HG03575 (cell line): ENCODE results near the gene GTSF1L.

Experiments
- ATAC-seq: cut with Tn5 transposase; IDR thresholded peaks from one replicate; pipeline ENCODE4 v1.9.1; 2021; ENCODE audit not compliant: unreplicated experiment, insufficient number of reproducible peaks, low FRiP score; ENCODE audit errors: extremely low read depth

GTSF1L gene

GRCh38 chr20:43686820-43687219 lies 40.0 kb downstream of the GTSF1L start:
- no peak for ATAC-seq

GRCh38 chr20:43682446-43682845 lies 44.4 kb downstream of the GTSF1L start:
- no peak for ATAC-seq

DNA sequence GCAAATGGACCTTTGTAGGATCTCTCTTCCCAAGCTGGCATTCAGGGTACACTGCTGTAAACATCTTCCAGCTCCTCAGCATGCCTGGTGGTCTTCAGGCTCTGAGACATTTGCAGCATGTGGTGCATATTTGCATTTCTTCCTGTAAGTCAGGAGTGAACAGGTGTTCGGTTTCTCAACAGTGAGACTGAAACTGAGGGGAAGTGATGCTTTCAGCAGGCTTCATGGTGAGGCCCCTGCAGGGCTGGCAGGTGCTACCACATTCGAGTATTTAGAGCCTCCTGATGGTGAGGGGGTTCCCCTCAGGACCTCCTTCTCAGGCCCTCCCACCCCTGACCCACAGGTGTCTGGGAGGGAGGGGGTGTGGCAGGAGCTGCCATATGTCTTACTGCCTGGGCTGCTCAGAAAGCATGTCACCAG lies 44.8 kb downstream of the GTSF1L start:
- ATAC-seq: peak; percentile 83

- ATAC-seq: no peak
Observed at GRCh38 chr20:43681468-43681942, 45.3 kb downstream of the GTSF1L start.

DNA sequence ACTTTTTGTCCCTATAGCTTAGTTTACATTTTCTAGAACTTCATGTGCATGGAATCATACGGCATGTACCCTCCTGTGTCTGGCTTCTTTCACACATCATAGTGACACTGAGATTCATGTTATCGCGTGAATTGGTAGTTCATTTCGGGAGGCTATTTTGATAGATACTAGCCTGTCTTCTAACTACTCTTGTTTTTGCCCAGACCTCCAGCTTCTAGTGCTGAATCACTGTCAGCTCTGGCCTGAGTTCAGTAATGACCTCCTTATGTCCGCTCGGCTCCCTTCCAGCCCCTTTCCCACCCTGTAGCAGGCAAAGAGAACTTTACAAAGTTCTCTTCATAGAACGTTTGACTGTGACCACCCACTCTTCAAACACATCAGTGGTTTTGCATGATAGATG lies 45.8 kb downstream of the GTSF1L start:
- no peak for ATAC-seq

- no peak for ATAC-seq
Observed at GRCh38 chr20:43676368-43676767, 50.4 kb downstream of the GTSF1L start.
